SK-N-SH (cell line): ENCODE data around the gene COL12A1. TPM values are rescaled to one million over a fixed set of nuclear protein-coding genes. Genes with fewer than 3 reads are reported as not detected.

ENCODE experiments used
- CTCF ChIA-PET: fragments of 300-600, 350-600 bp; formaldehyde crosslinking; extraction: SDS; loops from one replicate; lab custom pipeline; 2021; lab: Yijun Ruan, JAX
- POLR2A ChIA-PET: fragments of 350-600 bp; sonication (Branson Sonifier 250); formaldehyde crosslinking; extraction: SDS; loops from one replicate; lab custom pipeline; 2020; ENCODE audit warnings: antibody characterized with exemption, inconsistent platforms; lab: Yijun Ruan, JAX
- DNase-seq: peaks from one replicate; pipeline ENCODE4 v3.0.0; 2012
- H2AFZ ChIP-seq: fragments of 200-600 bp; sonication (generic); 2 replicates; pipeline ENCODE4 v1.8.1; 2016; ENCODE audit warnings: antibody characterized with exemption, mild to moderate bottlenecking, low read depth
- H3F3A ChIP-seq: fragments of 200-600 bp; sonication (generic); replicated peaks from 2 replicates; pipeline ENCODE3; 2016; ENCODE audit warnings: antibody characterized with exemption, mild to moderate bottlenecking; ENCODE audit not compliant: insufficient read depth
- H3K27ac ChIP-seq, 2 experiments: fragments of 200-500 bp in 1 of 2; fragments of 200-600 bp in 1 of 2; sonication (Bioruptor generic) in 1 of 2; sonication (generic), shearing (Covaris generic) in 1 of 2; 2 replicates each; pipeline versions ENCODE4 v1.5.1 to v1.6.1; 2014 to 2016; ENCODE audit warnings: low read depth in 2 of 2, inconsistent platforms in 1 of 2, low read length in 1 of 2, mild to moderate bottlenecking in 1 of 2, mixed read lengths in 1 of 2
- H3K27me3 ChIP-seq: fragments of 200-600 bp; sonication (generic), shearing (Covaris generic); 2 replicates; pipeline ENCODE4 v1.6.1; 2016; ENCODE audit warnings: mixed run types; ENCODE audit not compliant: insufficient read depth
- H3K36me3 ChIP-seq, 2 experiments: fragments of 200-500 bp in 1 of 2; fragments of 200-600 bp in 1 of 2; sonication (Bioruptor generic) in 1 of 2; sonication (generic) in 1 of 2; replicated peaks in 1 of 2; 2 replicates each; pipeline versions ENCODE3 to v1.5.1; 2014 to 2016; ENCODE audit warnings: low read length in 1 of 2, mild to moderate bottlenecking in 1 of 2; ENCODE audit not compliant: insufficient read depth in 2 of 2, control insufficient read depth in 1 of 2
- H3K4me1 ChIP-seq, 2 experiments: fragments of 200-500 bp in 1 of 2; fragments of 200-600 bp in 1 of 2; sonication (Bioruptor generic) in 1 of 2; sonication (generic), shearing (Covaris generic) in 1 of 2; 2 replicates each; pipeline versions ENCODE4 v1.5.1 to v1.6.1; 2014 to 2016; ENCODE audit warnings: low read depth in 1 of 2, low read length in 1 of 2, mixed run types in 1 of 2; ENCODE audit not compliant: insufficient read depth in 2 of 2, control insufficient read depth in 1 of 2
- H3K4me2 ChIP-seq: fragments of 200-600 bp; sonication (generic), shearing (Covaris generic); 2 replicates; pipeline ENCODE4 v1.6.1; 2017; ENCODE audit warnings: mixed run types
- H3K4me3 ChIP-seq, 2 experiments: fragments of 200-500 bp in 1 of 2; fragments of 200-600 bp in 1 of 2; sonication (Bioruptor generic) in 1 of 2; sonication (generic), shearing (Covaris generic) in 1 of 2; 2 replicates each; pipeline versions ENCODE4 v1.5.1 to v1.8.1; 2014 to 2016; ENCODE audit warnings: low read depth in 2 of 2, inconsistent platforms in 1 of 2, low read length in 1 of 2, mild to moderate bottlenecking in 1 of 2, mixed read lengths in 1 of 2, moderate library complexity in 1 of 2
- H3K79me2 ChIP-seq: fragments of 200-600 bp; sonication (generic); 2 replicates; pipeline ENCODE4 v1.8.1; 2017; ENCODE audit warnings: mild to moderate bottlenecking; ENCODE audit not compliant: insufficient read depth
- H3K9ac ChIP-seq: fragments of 200-600 bp; sonication (generic); 2 replicates; pipeline ENCODE4 v1.6.1; 2017; ENCODE audit warnings: mixed run types
- H3K9me2 ChIP-seq: fragments of 200-600 bp; sonication (generic); 2 replicates; pipeline ENCODE4 v1.6.1; 2017; ENCODE audit warnings: mixed run types
- H3K9me3 ChIP-seq: fragments of 200-600 bp; sonication (generic); 2 replicates; pipeline ENCODE4 v1.6.1; 2017; ENCODE audit warnings: mixed run types, mild to moderate bottlenecking, moderate library complexity
- H4K20me1 ChIP-seq: fragments of 200-600 bp; sonication (generic); 2 replicates; pipeline ENCODE4 v1.6.1; 2017; ENCODE audit warnings: mild to moderate bottlenecking, mixed run types; ENCODE audit not compliant: insufficient read depth
- ELF1 ChIP-seq: IDR thresholded peaks from 2 replicates; pipeline ENCODE4 v1.4.0; 2012
- FOSL2 ChIP-seq: IDR thresholded peaks from 2 replicates; pipeline ENCODE4 v1.4.0; 2012; ENCODE audit warnings: low read depth, mild to moderate bottlenecking, moderate library complexity, borderline replicate concordance
- FOXM1 ChIP-seq: IDR thresholded peaks from 2 replicates; pipeline ENCODE4 v1.4.0; 2012; ENCODE audit warnings: low read depth, mild to moderate bottlenecking
- GABPA ChIP-seq: IDR thresholded peaks from 2 replicates; pipeline ENCODE4 v1.4.0; 2012; ENCODE audit warnings: low read depth, mild to moderate bottlenecking
- NFIC ChIP-seq: IDR thresholded peaks from 2 replicates; pipeline ENCODE4 v1.4.0; 2012; ENCODE audit warnings: borderline replicate concordance
- REST ChIP-seq: IDR thresholded peaks from 2 replicates; pipeline ENCODE4 v1.6.1; 2012; ENCODE audit warnings: mild to moderate bottlenecking, low read depth, low read length, moderate library complexity
- RFX5 ChIP-seq: IDR thresholded peaks from 2 replicates; pipeline ENCODE4 v1.6.1; 2012; ENCODE audit warnings: mild to moderate bottlenecking, improper control_type of control experiment, low read length
- SMC3 ChIP-seq: IDR thresholded peaks from 2 replicates; pipeline ENCODE4 v1.6.1; 2012; ENCODE audit warnings: low read depth, low read length, improper control_type of control experiment
- WGBS: methylation state at CpG from one replicate; pipeline ENCODE4 v1.1.6; 2017; ENCODE audit warnings: low lambda C conversion rate; 5-methylcytosine and 5-hydroxymethylcytosine counted together
- polyA plus RNA-seq, 3 experiments: library from polyadenylated mRNA; depleted of rRNA; stranded (reverse); fragments of >200 nt; gene quantifications; 2 replicates each; pipeline ENCODE4 v1.2.3, GENCODE V29; 2012
- TF ChIP-seq, protein P1 (sequence below): IDR thresholded peaks from 2 replicates; pipeline ENCODE4 v1.4.0; 2012; ENCODE audit warnings: low read depth, borderline replicate concordance
- TF ChIP-seq, protein P2 (sequence below): fragments of 150-350 bp; IDR thresholded peaks from 2 replicates; pipeline ENCODE4 v1.6.1; 2016; ENCODE audit warnings: mild to moderate bottlenecking, low read depth, low read length
- TF ChIP-seq, protein P3 (sequence below): IDR thresholded peaks from 2 replicates; pipeline ENCODE4 v1.4.0; 2012; ENCODE audit warnings: low read depth

COL12A1 gene
- polyA plus RNA-seq, 1 of the 3 experiments (the other 2 are of a cell fraction): 0.03 TPM

GRCh38 chr6:75150685-75151412 is 55.0 kb downstream of the COL12A1 start:
- Histone ChIP-seq H3K36me3 (no peaks in the 10 kb centered on the region), H3K4me2 (no peak overlapping the region), H3K9me2 (no peaks in the 10 kb centered on the region), H3F3A (no peaks in the 10 kb centered on the region), H3K4me3 (no peak overlapping the region), H3K27ac (no peak overlapping the region), H3K79me2 (no peaks in the 10 kb centered on the region), H2AFZ (no peak overlapping the region), H3K27me3 (peaks cover 12% of the 10 kb centered on the region; the same call in 1 of the 2 replicates), H4K20me1 (no peaks in the 10 kb centered on the region), H3K9ac (no peak overlapping the region), H3K4me1 (no peaks in the 10 kb centered on the region), H3K9me3 (no peaks in the 10 kb centered on the region)
- ChIA-PET POLR2A (no interaction called here), CTCF (interaction anchor here (1.1 kb wide), 1 partner anchor 60 kb away, joined by 3 read pairs; no protein-coding TSS in a partner anchor)
- 2% methylated on average over 6 of the region's 6 CpGs for WGBS
- TF ChIP-seq FOSL2: no peak
- TF ChIP-seq, protein P1, sequence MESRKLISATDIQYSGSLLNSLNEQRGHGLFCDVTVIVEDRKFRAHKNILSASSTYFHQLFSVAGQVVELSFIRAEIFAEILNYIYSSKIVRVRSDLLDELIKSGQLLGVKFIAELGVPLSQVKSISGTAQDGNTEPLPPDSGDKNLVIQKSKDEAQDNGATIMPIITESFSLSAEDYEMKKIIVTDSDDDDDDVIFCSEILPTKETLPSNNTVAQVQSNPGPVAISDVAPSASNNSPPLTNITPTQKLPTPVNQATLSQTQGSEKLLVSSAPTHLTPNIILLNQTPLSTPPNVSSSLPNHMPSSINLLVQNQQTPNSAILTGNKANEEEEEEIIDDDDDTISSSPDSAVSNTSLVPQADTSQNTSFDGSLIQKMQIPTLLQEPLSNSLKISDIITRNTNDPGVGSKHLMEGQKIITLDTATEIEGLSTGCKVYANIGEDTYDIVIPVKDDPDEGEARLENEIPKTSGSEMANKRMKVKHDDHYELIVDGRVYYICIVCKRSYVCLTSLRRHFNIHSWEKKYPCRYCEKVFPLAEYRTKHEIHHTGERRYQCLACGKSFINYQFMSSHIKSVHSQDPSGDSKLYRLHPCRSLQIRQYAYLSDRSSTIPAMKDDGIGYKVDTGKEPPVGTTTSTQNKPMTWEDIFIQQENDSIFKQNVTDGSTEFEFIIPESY: no peak
- TF ChIP-seq GABPA: no peak
- no peak for TF ChIP-seq ELF1
- no peak for TF ChIP-seq FOXM1
- TF ChIP-seq SMC3: no peak
- no peak for TF ChIP-seq REST
- no peak for TF ChIP-seq RFX5
- no peak for TF ChIP-seq NFIC
- TF ChIP-seq, protein P2, sequence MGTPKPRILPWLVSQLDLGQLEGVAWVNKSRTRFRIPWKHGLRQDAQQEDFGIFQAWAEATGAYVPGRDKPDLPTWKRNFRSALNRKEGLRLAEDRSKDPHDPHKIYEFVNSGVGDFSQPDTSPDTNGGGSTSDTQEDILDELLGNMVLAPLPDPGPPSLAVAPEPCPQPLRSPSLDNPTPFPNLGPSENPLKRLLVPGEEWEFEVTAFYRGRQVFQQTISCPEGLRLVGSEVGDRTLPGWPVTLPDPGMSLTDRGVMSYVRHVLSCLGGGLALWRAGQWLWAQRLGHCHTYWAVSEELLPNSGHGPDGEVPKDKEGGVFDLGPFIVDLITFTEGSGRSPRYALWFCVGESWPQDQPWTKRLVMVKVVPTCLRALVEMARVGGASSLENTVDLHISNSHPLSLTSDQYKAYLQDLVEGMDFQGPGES: no peak
- TF ChIP-seq, protein P3, sequence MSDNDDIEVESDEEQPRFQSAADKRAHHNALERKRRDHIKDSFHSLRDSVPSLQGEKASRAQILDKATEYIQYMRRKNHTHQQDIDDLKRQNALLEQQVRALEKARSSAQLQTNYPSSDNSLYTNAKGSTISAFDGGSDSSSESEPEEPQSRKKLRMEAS: no peak
- DNase-seq: no peak
